T follicular helper cell (primary cell): ENCODE data around the gene TM2D3.

Experiments
- DNase-seq: peaks from one replicate; pipeline ENCODE4 v3.0.0-alpha.2; 2020; ENCODE audit warnings: low read depth

Gene TM2D3

DNA sequence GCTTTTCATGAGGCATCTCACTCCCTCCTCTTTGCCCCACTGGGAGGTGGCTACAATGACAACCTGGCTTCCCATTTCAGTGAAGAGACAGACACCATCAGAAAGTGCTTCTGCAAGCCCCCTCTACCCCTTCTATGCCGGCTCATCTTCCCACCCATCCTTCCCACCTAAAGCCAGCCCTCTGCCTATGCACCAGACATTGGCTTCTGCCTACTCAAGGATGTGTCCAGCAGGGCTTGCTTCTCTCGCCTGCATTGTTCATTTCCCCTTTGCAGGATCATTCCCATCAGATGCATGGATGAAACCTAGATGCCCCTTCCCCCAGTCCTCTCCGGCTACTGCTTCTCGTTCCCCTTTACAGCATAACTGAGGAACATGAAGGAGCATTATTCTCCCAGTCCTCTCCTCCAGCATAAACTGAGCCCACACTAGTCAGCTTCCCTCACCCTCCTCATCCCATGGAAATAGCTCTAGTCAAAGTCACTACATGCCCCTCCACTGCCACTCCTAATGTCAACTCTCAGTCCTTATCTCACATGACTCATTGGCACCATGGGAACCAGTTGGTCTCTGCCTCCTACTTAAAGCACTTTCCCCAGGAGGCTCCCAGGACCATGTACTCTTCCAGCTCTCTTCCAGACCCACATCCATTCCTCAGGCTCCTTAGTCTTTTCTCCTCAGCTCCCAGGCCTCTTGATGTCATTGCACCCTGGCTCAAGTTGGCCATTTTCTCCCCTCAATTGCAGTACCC, 47.9 kb downstream of the TM2D3 start:
- no peak for DNase-seq

DNA sequence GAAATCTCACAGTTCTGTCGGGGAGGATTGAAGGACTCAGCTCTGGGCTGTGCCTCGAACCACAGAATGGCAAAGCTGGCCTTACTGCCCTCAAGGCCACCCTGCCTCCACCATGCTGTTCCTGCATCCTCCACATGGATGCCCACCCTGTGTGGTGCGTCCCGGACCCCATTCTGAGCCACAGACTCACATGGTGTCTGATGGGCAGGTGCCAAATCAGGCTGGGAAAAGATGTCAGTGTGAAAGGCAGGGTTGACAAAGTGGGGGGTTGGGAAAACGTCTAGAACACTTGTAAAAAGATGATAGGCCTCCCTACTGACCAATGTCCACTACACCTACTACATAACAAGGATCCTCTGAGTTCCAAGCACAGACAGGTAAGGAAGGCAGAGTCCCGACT, 49.4 kb downstream of the TM2D3 start:
- no peak for DNase-seq

DNA sequence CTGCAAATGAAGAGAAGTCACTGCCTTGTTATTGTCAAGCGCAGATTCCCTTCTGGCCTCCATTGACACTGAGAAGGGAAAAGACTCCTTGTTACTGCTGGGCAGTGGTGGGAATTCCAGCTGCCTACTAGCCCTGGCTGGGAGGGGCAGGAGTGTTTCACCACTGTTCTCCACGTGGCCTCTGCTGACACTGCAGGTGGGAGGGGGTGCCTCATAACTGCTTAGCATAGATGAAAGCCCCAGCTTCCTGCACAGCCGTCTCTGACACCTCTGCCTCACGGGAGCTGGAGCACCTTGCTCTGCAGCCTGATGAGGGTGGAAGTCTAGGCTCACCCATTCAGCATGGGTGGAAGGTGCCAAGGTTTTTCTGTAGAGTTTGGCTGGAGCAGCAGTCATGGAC, 52.1 kb downstream of the TM2D3 start:
- DNase-seq = no peak

GRCh38 chr15:101599091-101599490, 53.1 kb downstream of the TM2D3 start:
- DNase-seq = no peak

- DNase-seq = no peak
Measured at GRCh38 chr15:101597360-101597928, 54.7 kb downstream of the TM2D3 start.

DNA sequence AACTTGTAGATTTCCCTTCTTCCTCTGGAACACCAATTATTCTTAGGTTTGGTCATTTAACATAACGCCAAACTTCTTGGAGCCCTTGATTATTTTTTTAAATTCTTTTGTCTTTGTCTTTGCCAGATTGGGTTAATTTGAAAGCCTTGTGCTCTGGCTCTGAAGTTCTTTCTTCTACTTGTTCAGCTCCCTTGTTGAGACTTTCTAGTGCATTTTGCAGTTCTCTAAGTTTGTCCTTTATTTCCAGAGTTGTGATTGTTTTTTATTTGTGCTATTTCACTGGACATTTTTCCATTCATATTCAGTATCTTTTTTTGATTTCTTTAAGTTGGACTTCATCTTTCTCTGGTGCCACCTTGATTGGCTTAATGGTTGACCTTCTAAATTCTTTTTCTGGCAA, 55.5 kb downstream of the TM2D3 start:
- DNase-seq = no peak
